Transverse colon (tissue), 4 donors: ENCODE measurements around the gene HK2. TPM values are rescaled to one million over a fixed set of nuclear protein-coding genes. Genes with fewer than 3 reads are reported as not detected.

Experiments used
- DNase-seq: peaks from one replicate; pipeline ENCODE4 v3.0.0-alpha.2; 2019
- H3K27ac ChIP-seq, 4 donors: fragments of 200-600 bp; sonication (generic); 2 replicates each; pipeline ENCODE4 v1.5.1; 2016 to 2018; ENCODE audit warnings: inconsistent platforms in 4 of 4
- H3K27me3 ChIP-seq: fragments of 200-600 bp; sonication (generic); 2 replicates; pipeline ENCODE4 v1.5.1; 2017; ENCODE audit warnings: inconsistent platforms
- H3K36me3 ChIP-seq, 4 donors: fragments of 200-600 bp; sonication (generic); 2 replicates each; pipeline ENCODE4 v1.5.1; 2017 to 2019; ENCODE audit warnings: inconsistent platforms in 4 of 4
- H3K4me1 ChIP-seq, 4 donors: fragments of 200-600 bp; sonication (generic); 2 replicates each; pipeline ENCODE4 v1.5.1; 2017 to 2020; ENCODE audit warnings: inconsistent platforms in 4 of 4
- H3K4me3 ChIP-seq, 4 donors: fragments of 200-600 bp; sonication (generic); 1 replicate in 1 of 4; 2 replicates in 3 of 4; pipeline versions ENCODE4 v1.5.1 to v1.6.1; 2017 to 2019; ENCODE audit warnings: inconsistent platforms in 4 of 4
- H3K9me3 ChIP-seq, 2 donors: fragments of 200-600 bp; sonication (generic); 2 replicates each; pipeline ENCODE4 v1.5.1; 2017 to 2019; ENCODE audit warnings: inconsistent platforms in 2 of 2
- EP300 ChIP-seq: sonication (generic); formaldehyde crosslinking; IDR thresholded peaks from one replicate; pipeline ENCODE4 v1.6.1; 2017; ENCODE audit warnings: antibody characterized with exemption, low read depth
- POLR2A ChIP-seq: fragments of 450-650 bp; IDR thresholded peaks from one replicate; pipeline ENCODE4 v1.6.1; 2016; ENCODE audit warnings: antibody characterized with exemption, mild to moderate bottlenecking, moderate library complexity
- POLR2AphosphoS5 ChIP-seq, 3 donors: sonication (generic); formaldehyde crosslinking; IDR thresholded peaks; one replicate each; pipeline ENCODE4 v1.6.1; 2016; ENCODE audit warnings: antibody characterized with exemption in 3 of 3
- WGBS, 2 donors: methylation state at CpG; one replicate each; pipeline ENCODE4 v1.1.5; 2018; ENCODE audit warnings: low coverage in 1 of 2; 5-methylcytosine and 5-hydroxymethylcytosine counted together
- in situ Hi-C, 4 donors: fragments of 200-750 bp; cut with MboI; loops; one replicate each; pipeline versions ENCODE4 v1.15.0 to v1.15.1; 2017; ENCODE audit warnings: low sequenced_read_pairs in 3 of 4, low pct_ligation_motif_present in 1 of 4, low pct_unique_long_range_greater_than_20kb in 1 of 4
- intact Hi-C: fragments of 100-400 bp; cut with DNase I; formaldehyde crosslinking; loops from one replicate; pipeline ENCODE4 v1.15.1; 2023; ENCODE audit warnings: low total_unique reads
- total RNA-seq, 4 donors: library from RNA; depleted of rRNA; stranded (reverse); fragments of >200 nt; gene quantifications; one replicate each; pipeline ENCODE4 v1.1.0, GENCODE V29; 2016
- TF ChIP-seq, protein P1 (sequence below), 5 experiments: fragments of 200-600 bp in 3 of 5; fragments of 450-650 bp in 2 of 5; sonication (generic) in 3 of 5; IDR thresholded peaks; 1 replicate in 2 of 5; 2 replicates in 3 of 5; pipeline ENCODE4 v1.5.1; 2016 to 2017; ENCODE audit warnings: antibody characterized with exemption in 5 of 5, inconsistent platforms in 3 of 5, mild to moderate bottlenecking in 2 of 5, moderate library complexity in 1 of 5

Gene HK2
- total RNA-seq, 4 donors from 2014 or later, result 104 to 175 (median 131) TPM

DNA sequence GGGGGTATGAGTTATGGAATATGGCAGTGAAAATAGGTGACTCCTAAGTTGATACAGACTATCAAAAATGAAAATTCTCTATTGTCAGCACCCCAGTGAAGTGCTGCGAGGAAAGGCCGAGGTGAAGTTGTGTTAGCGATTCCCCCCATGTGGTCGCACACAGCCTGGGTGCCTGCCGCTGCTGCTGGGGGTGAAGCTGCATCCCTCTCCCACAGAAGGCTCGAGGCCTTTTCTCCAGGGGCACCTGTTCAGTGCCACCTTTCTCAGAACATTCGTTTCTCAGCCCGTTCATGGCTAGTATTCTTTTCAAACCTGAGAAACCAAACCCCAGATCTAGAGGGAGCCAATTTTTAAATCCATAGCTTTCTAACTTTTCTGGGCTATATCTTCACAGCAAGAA lies 23.8 kb downstream of the HK2 start:
- Histone ChIP-seq H3K9me3 (no peaks in the 10 kb centered on the region), H3K27ac (no peak overlapping the region), H3K27me3 (no peaks in the 10 kb centered on the region), H3K4me3 (no peak overlapping the region), H3K36me3 (no peaks in the 10 kb centered on the region), H3K4me1 (peaks cover 5 to 56% (median 38%) of the 10 kb centered on the region in 4 donors)
- WGBS, 2 donors, result 92% methylated on average over 8 of the region's 8 CpGs; no CpG with 5 or more reads in 1 of the 2 donors
- intact Hi-C loops, result no loop called here
- no peak for DNase-seq
- in situ Hi-C loops, result no loop called here
- no peak for TF ChIP-seq POLR2AphosphoS5 (IDR thresholded peaks at IDR 0.05)
- TF ChIP-seq, protein P1, sequence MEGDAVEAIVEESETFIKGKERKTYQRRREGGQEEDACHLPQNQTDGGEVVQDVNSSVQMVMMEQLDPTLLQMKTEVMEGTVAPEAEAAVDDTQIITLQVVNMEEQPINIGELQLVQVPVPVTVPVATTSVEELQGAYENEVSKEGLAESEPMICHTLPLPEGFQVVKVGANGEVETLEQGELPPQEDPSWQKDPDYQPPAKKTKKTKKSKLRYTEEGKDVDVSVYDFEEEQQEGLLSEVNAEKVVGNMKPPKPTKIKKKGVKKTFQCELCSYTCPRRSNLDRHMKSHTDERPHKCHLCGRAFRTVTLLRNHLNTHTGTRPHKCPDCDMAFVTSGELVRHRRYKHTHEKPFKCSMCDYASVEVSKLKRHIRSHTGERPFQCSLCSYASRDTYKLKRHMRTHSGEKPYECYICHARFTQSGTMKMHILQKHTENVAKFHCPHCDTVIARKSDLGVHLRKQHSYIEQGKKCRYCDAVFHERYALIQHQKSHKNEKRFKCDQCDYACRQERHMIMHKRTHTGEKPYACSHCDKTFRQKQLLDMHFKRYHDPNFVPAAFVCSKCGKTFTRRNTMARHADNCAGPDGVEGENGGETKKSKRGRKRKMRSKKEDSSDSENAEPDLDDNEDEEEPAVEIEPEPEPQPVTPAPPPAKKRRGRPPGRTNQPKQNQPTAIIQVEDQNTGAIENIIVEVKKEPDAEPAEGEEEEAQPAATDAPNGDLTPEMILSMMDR (IDR thresholded peaks at IDR 0.05), result no peak

DNA sequence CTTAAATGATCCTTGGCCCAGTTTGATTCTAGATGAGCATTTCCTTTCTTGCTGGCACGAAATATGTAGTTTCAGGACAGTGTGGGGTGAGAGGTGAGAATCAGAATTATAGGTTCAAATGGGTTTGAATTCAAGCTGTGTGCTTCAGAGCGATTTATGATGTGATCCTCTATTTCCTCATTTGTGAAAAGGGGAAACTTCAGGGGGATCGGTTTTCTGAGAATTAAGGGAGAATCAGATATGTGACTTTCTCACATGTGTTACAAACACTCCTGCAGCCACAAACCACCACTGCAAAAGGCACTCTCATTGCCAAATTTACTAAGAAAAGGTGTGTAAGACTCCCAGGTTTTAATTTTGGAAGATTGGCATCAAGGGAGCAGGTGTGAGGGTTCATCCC lies 24.4 kb downstream of the HK2 start:
- no peaks in the 10 kb centered on the region for H3K27me3 ChIP-seq
- intact Hi-C loops (no loop called here), in situ Hi-C loops (no loop called here)
- H3K9me3 ChIP-seq, result no peaks in the 10 kb centered on the region
- TF ChIP-seq EP300 (no peak), POLR2A (no peak), POLR2AphosphoS5 (IDR thresholded peaks at IDR 0.05) (no peak)
- TF ChIP-seq, protein P1 (IDR thresholded peaks at IDR 0.05), result no peak
- peaks cover 5 to 58% (median 43%) of the 10 kb centered on the region in 4 donors for H3K4me1 ChIP-seq
- DNase-seq, result no peak
- no peak overlapping the region for H3K4me3 ChIP-seq
- WGBS, 2 donors, result 76 to 84% methylated on average over 3 of the region's 3 CpGs
- no peaks in the 10 kb centered on the region for H3K36me3 ChIP-seq
- no peak overlapping the region for H3K27ac ChIP-seq

DNA sequence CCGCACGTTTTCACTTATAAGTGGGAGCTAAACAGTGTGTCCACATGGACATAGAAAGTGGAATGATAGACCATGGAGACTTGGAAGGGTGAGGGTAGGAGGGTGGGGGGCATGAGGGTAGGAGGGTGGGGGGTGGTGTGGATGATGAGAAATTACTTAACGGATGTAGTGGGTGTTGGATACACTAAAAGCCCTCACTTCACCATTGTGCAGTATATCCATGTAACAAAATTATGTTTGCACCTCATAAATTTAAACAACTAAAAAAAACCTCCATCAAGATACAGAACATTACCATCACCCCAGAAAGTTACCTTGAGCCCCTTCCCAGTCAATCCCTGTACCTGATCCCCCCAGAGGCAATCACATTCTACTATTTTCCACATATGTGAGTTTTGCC lies 26.2 kb downstream of the HK2 start:
- peaks cover 11 to 67% (median 47%) of the 10 kb centered on the region in 4 donors for H3K4me1 ChIP-seq
- no peak for DNase-seq
- no peak overlapping the region for H3K4me3 ChIP-seq
- intact Hi-C loops, result no loop called here
- in situ Hi-C loops, result no loop called here
- 92 to 100% methylated on average over 3 of the region's 3 CpGs for WGBS, 2 donors
- peak overlapping the region in 2 of 4 donors; percentile 82 for H3K27ac ChIP-seq
- TF ChIP-seq POLR2A (no peak), POLR2AphosphoS5 (IDR thresholded peaks at IDR 0.05) (no peak), EP300 (no peak)
- TF ChIP-seq, protein P1 (IDR thresholded peaks at IDR 0.05), result no peak
- no peaks in the 10 kb centered on the region for H3K27me3 ChIP-seq
- H3K36me3 ChIP-seq, result no peaks in the 10 kb centered on the region
- no peaks in the 10 kb centered on the region for H3K9me3 ChIP-seq

DNA sequence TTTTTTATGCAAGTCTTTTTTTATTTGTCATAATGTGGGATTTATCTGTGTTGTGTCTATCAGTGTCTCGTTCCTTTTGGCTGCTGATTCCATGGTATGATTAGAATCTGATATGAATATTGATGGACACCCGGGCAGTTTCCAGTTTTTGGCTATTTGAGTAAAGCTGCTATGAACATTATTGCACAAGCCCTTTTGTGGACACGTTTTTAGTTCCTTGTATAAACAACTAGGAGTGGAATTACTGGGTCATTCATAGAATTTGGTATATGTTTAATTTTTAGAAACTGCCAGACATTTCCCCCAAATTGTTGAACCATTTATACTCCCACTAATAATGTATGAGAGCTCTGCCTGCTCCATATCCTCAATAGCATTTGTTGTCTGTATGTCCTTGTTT lies 26.6 kb downstream of the HK2 start:
- no peak overlapping the region for H3K4me3 ChIP-seq
- H3K4me1 ChIP-seq, result peaks cover 10 to 65% (median 44%) of the 10 kb centered on the region in 4 donors
- no peak for DNase-seq
- H3K9me3 ChIP-seq, result no peaks in the 10 kb centered on the region
- WGBS, 2 donors, result 28 to 53% methylated on average over 3 of the region's 3 CpGs
- TF ChIP-seq EP300 (no peak), POLR2A (no peak), POLR2AphosphoS5 (IDR thresholded peaks at IDR 0.05) (no peak)
- TF ChIP-seq, protein P1 (IDR thresholded peaks at IDR 0.05), result no peak
- H3K27me3 ChIP-seq, result no peaks in the 10 kb centered on the region
- peak overlapping the region in 3 of 4 donors; percentile 79 to 82 (median 82) for H3K27ac ChIP-seq
- in situ Hi-C loops, result no loop called here
- intact Hi-C loops, result no loop called here
- H3K36me3 ChIP-seq, result no peaks in the 10 kb centered on the region
